GM12878 (cell line): ENCODE data around the gene UGT2A1. TPM values are rescaled to one million over a fixed set of nuclear protein-coding genes. Genes with fewer than 3 reads are reported as not detected.

Source experiments
- ATAC-seq: fragments of 200-7000 bp; cut with Tn5 transposase; 3 replicates; pipeline ENCODE4 v1.9.1; 2020; ENCODE audit warnings: mild to moderate bottlenecking, moderate library complexity
- BruUV-seq: library from RNA; stranded (reverse); fragments of 400-500 nt; replicated peaks from 2 replicates; lab custom pipeline; 2021; lab: Mats Ljungman, UMichigan
- CTCF ChIA-PET: fragments of 300-600 bp; sonication (Branson Sonifier 250); formaldehyde crosslinking; extraction: SDS; loops from one replicate; lab custom pipeline; 2021; ENCODE audit warnings: inconsistent platforms; lab: Yijun Ruan, JAX
- POLR2A ChIA-PET: fragments of 350-600 bp; formaldehyde crosslinking; extraction: SDS; loops from one replicate; lab custom pipeline; 2021; ENCODE audit warnings: inconsistent platforms; lab: Charles Lee
- RAD21 ChIA-PET: fragments of 300-600 bp; sonication (Branson Sonifier 250); formaldehyde crosslinking; loops from one replicate; lab custom pipeline; 2023; ENCODE audit warnings: antibody characterized with exemption; ENCODE audit not compliant: unreplicated experiment; lab: Charles Lee
- SMC1A ChIA-PET: fragments of 300-600 bp; sonication (Branson Sonifier 250); formaldehyde crosslinking; loops from one replicate; lab custom pipeline; 2023; ENCODE audit not compliant: unreplicated experiment, uncharacterized antibody; lab: Charles Lee
- DNase-seq: peaks from one replicate; pipeline ENCODE4 v3.0.0-alpha.2; 2011; ENCODE audit warnings: low read depth, low spot score
- FAIRE-seq: peaks from 3 replicates; lab custom pipeline; 2011; peaks lifted over from hg19 to GRCh38; lab: Jason Lieb, UNC
- H2AFZ ChIP-seq: 2 replicates; pipeline ENCODE4 v1.6.0; 2011; ENCODE audit warnings: low read depth, low read length, control low read depth; ENCODE audit not compliant: control insufficient read depth
- H3K27ac ChIP-seq: 2 replicates; pipeline ENCODE4 v1.5.1; 2011; ENCODE audit warnings: control low read depth; ENCODE audit not compliant: control insufficient read depth, insufficient read depth
- H3K27me3 ChIP-seq, 2 experiments: replicated peaks in 1 of 2; 2 replicates each; pipeline versions ENCODE4 v1.6.0 to v1.6.1; 2011; ENCODE audit warnings: low read length in 1 of 2; ENCODE audit not compliant: control insufficient read depth in 2 of 2, insufficient read depth in 2 of 2
- H3K36me3 ChIP-seq, 2 experiments: 2 replicates each; pipeline ENCODE4 v1.5.1; 2011; ENCODE audit warnings: low read length in 1 of 2; ENCODE audit not compliant: control insufficient read depth in 2 of 2, insufficient read depth in 2 of 2
- H3K4me1 ChIP-seq: 2 replicates; pipeline ENCODE4 v1.6.1; 2011; ENCODE audit warnings: mild to moderate bottlenecking, low read length, moderate library complexity, mixed read lengths; ENCODE audit not compliant: control insufficient read depth, insufficient read depth
- H3K4me2 ChIP-seq: 2 replicates; pipeline ENCODE4 v1.6.0; 2011; ENCODE audit warnings: control low read depth; ENCODE audit not compliant: control insufficient read depth, insufficient read depth
- H3K4me3 ChIP-seq: fragments of 200-600 bp; sonication (generic); 2 replicates; pipeline ENCODE4 v1.5.1; 2016
- H3K79me2 ChIP-seq: 2 replicates; pipeline ENCODE4 v1.6.0; 2011; ENCODE audit warnings: low read length; ENCODE audit not compliant: control insufficient read depth, insufficient read depth
- H3K9ac ChIP-seq: 2 replicates; pipeline ENCODE4 v1.8.0; 2011; ENCODE audit warnings: low read length, control low read depth, mixed read lengths; ENCODE audit not compliant: control insufficient read depth, insufficient read depth
- H3K9me3 ChIP-seq: replicated peaks from 3 replicates; pipeline ENCODE4 v1.5.1; 2011; ENCODE audit warnings: mild to moderate bottlenecking, low read length; ENCODE audit not compliant: control insufficient read depth, insufficient read depth
- H4K20me1 ChIP-seq: 2 replicates; pipeline ENCODE4 v1.6.0; 2011; ENCODE audit not compliant: control insufficient read depth, insufficient read depth
- CHD2 ChIP-seq: IDR thresholded peaks from 2 replicates; pipeline ENCODE4 v1.6.1; 2011; ENCODE audit warnings: low read depth, low read length, improper control_type of control experiment, borderline replicate concordance
- CHD4 ChIP-seq: fragments of 200-600 bp; sonication (generic); IDR thresholded peaks from 2 replicates; pipeline ENCODE4 v1.6.1; 2016; ENCODE audit warnings: mild to moderate bottlenecking
- GABPA ChIP-seq: IDR thresholded peaks from 2 replicates; pipeline ENCODE4 v1.6.1; 2014; ENCODE audit warnings: antibody characterized with exemption, low read depth, mild to moderate bottlenecking, inconsistent platforms
- IRF5 ChIP-seq: fragments of 450-650 bp; IDR thresholded peaks from 2 replicates; pipeline ENCODE4 v1.6.1; 2017; ENCODE audit warnings: borderline replicate concordance
- KLF5 ChIP-seq: fragments of 450-650 bp; IDR thresholded peaks from 2 replicates; pipeline ENCODE4 v1.6.1; 2014; ENCODE audit warnings: mild to moderate bottlenecking; ENCODE audit not compliant: partially characterized antibody
- PKNOX1 ChIP-seq: fragments of 450-650 bp; IDR thresholded peaks from 2 replicates; pipeline ENCODE4 v1.6.1; 2016; ENCODE audit warnings: mild to moderate bottlenecking
- RAD21 ChIP-seq: IDR thresholded peaks from 2 replicates; pipeline ENCODE4 v1.6.1; 2011; ENCODE audit warnings: mild to moderate bottlenecking, low read depth, low read length, moderate library complexity; ENCODE audit not compliant: insufficient read depth
- SP1 ChIP-seq: IDR thresholded peaks from one replicate; pipeline ENCODE4 v1.6.1; 2011; ENCODE audit warnings: low read depth, low read length
- WGBS: methylation state at CpG from one replicate; pipeline ENCODE4 v1.1.6; 2016; ENCODE audit warnings: low lambda C conversion rate; ENCODE audit not compliant: insufficient replicate concordance, insufficient coverage; ENCODE audit errors: missing lambda C conversion rate; 5-methylcytosine and 5-hydroxymethylcytosine counted together
- in situ Hi-C: fragments of 300-500 bp; cut with MboI; formaldehyde crosslinking; loops from 9 replicates; pipeline ENCODE4 v1.14.3; 2018; ENCODE audit warnings: mixed read lengths
- intact Hi-C: fragments of 100-400 bp; cut with micrococcal nuclease; formaldehyde crosslinking; loops from one replicate; pipeline ENCODE4 v1.14.2; 2022; ENCODE audit not compliant: unreplicated experiment
- polyA plus RNA-seq, 11 experiments: library from polyadenylated mRNA; depleted of rRNA in 4 of 11; unstranded in 6 of 11; stranded (reverse) in 5 of 11; fragments of >200 nt; fragmentation: Nextera tagmentation in 4 of 11; fragmentation: Illumina TruSeq in 1 of 11; extraction: Ambion mirVana in 4 of 11; extraction: Trizol in 1 of 11; gene quantifications; 1 replicate in 1 of 11; 2 replicates in 10 of 11; pipeline versions ENCODE4 v1.2.1 to v1.2.3, GENCODE V29; 2011 to 2016; ENCODE audit warnings: inconsistent platforms in 2 of 11, missing spikeins in 2 of 11, low read depth in 1 of 11
- total RNA-seq, 4 experiments: library from RNA; depleted of rRNA in 3 of 4; stranded (reverse); fragments of >200 nt in 3 of 4; fragmentation: Illumina TruSeq in 1 of 4; extraction: Trizol in 1 of 4; gene quantifications; 2 replicates each; pipeline versions ENCODE4 v1.2.1 to v1.2.3, GENCODE V29; 2013 to 2021

The UGT2A1 gene
- total and polyA plus RNA-seq, 10 of the 15 experiments (the other 5 are each of a cell fraction or from before 2014, with no cell fraction given) = 0.04 to 0.50 (median 0.08) TPM; not detected in 5

- no peaks in the 10 kb centered on the region for H3K4me1 ChIP-seq
- FAIRE-seq = no peak
- no peaks in the 10 kb centered on the region for H3K36me3 ChIP-seq
These were observed 84.3 kb downstream of the UGT2A1 start for GRCh38 chr4:69568787-69569186.

More at GRCh38 chr4:69568787-69569186, 84.3 kb downstream of the UGT2A1 start:
- ChIA-PET SMC1A (no interaction called here), POLR2A (no interaction called here), RAD21 (no interaction called here), CTCF (no interaction called here)
- H3K9me3 ChIP-seq = no peaks in the 10 kb centered on the region
- no peak overlapping the region for H3K9ac ChIP-seq
- H3K4me3 ChIP-seq = no peak overlapping the region
- DNase-seq (no peak), ATAC-seq (no peak)
- in situ Hi-C loops (no loop called here), intact Hi-C loops (no loop called here)
- WGBS = 0% methylated on average over 1 of the region's 1 CpG
- TF ChIP-seq CHD2 (no peak), GABPA (no peak), CHD4 (no peak), IRF5 (no peak), KLF5 (no peak), RAD21 (no peak), SP1 (no peak), PKNOX1 (no peak)
- H4K20me1 ChIP-seq = no peaks in the 10 kb centered on the region
- no peak overlapping the region for H3K4me2 ChIP-seq
- H3K27me3 ChIP-seq = no peaks in the 10 kb centered on the region
- no TSS peak for BruUV-seq
- no peaks in the 10 kb centered on the region for H3K79me2 ChIP-seq
- no peak overlapping the region for H3K27ac ChIP-seq
- H2AFZ ChIP-seq = no peak overlapping the region
